SK-N-SH (cell line): ENCODE measurements around the gene MYO16. TPM values are rescaled to one million over a fixed set of nuclear protein-coding genes. Genes with fewer than 3 reads are reported as not detected.

Experiments
- CTCF ChIA-PET: fragments of 300-600, 350-600 bp; formaldehyde crosslinking; extraction: SDS; loops from one replicate; lab custom pipeline; 2021; lab: Yijun Ruan, JAX
- POLR2A ChIA-PET: fragments of 350-600 bp; sonication (Branson Sonifier 250); formaldehyde crosslinking; extraction: SDS; loops from one replicate; lab custom pipeline; 2020; ENCODE audit warnings: antibody characterized with exemption, inconsistent platforms; lab: Yijun Ruan, JAX
- DNase-seq: peaks from one replicate; pipeline ENCODE4 v3.0.0; 2012
- H2AFZ ChIP-seq: fragments of 200-600 bp; sonication (generic); 2 replicates; pipeline ENCODE4 v1.8.1; 2016; ENCODE audit warnings: antibody characterized with exemption, mild to moderate bottlenecking, low read depth
- H3F3A ChIP-seq: fragments of 200-600 bp; sonication (generic); replicated peaks from 2 replicates; pipeline ENCODE3; 2016; ENCODE audit warnings: antibody characterized with exemption, mild to moderate bottlenecking; ENCODE audit not compliant: insufficient read depth
- H3K27ac ChIP-seq, 2 experiments: fragments of 200-500 bp in 1 of 2; fragments of 200-600 bp in 1 of 2; sonication (Bioruptor generic) in 1 of 2; sonication (generic), shearing (Covaris generic) in 1 of 2; 2 replicates each; pipeline versions ENCODE4 v1.5.1 to v1.6.1; 2014 to 2016; ENCODE audit warnings: low read depth in 2 of 2, inconsistent platforms in 1 of 2, low read length in 1 of 2, mild to moderate bottlenecking in 1 of 2, mixed read lengths in 1 of 2
- H3K27me3 ChIP-seq: fragments of 200-600 bp; sonication (generic), shearing (Covaris generic); 2 replicates; pipeline ENCODE4 v1.6.1; 2016; ENCODE audit warnings: mixed run types; ENCODE audit not compliant: insufficient read depth
- H3K36me3 ChIP-seq, 2 experiments: fragments of 200-500 bp in 1 of 2; fragments of 200-600 bp in 1 of 2; sonication (Bioruptor generic) in 1 of 2; sonication (generic) in 1 of 2; replicated peaks in 1 of 2; 2 replicates each; pipeline versions ENCODE3 to v1.5.1; 2014 to 2016; ENCODE audit warnings: low read length in 1 of 2, mild to moderate bottlenecking in 1 of 2; ENCODE audit not compliant: insufficient read depth in 2 of 2, control insufficient read depth in 1 of 2
- H3K4me1 ChIP-seq, 2 experiments: fragments of 200-500 bp in 1 of 2; fragments of 200-600 bp in 1 of 2; sonication (Bioruptor generic) in 1 of 2; sonication (generic), shearing (Covaris generic) in 1 of 2; 2 replicates each; pipeline versions ENCODE4 v1.5.1 to v1.6.1; 2014 to 2016; ENCODE audit warnings: low read depth in 1 of 2, low read length in 1 of 2, mixed run types in 1 of 2; ENCODE audit not compliant: insufficient read depth in 2 of 2, control insufficient read depth in 1 of 2
- H3K4me2 ChIP-seq: fragments of 200-600 bp; sonication (generic), shearing (Covaris generic); 2 replicates; pipeline ENCODE4 v1.6.1; 2017; ENCODE audit warnings: mixed run types
- H3K4me3 ChIP-seq, 2 experiments: fragments of 200-500 bp in 1 of 2; fragments of 200-600 bp in 1 of 2; sonication (Bioruptor generic) in 1 of 2; sonication (generic), shearing (Covaris generic) in 1 of 2; 2 replicates each; pipeline versions ENCODE4 v1.5.1 to v1.8.1; 2014 to 2016; ENCODE audit warnings: low read depth in 2 of 2, inconsistent platforms in 1 of 2, low read length in 1 of 2, mild to moderate bottlenecking in 1 of 2, mixed read lengths in 1 of 2, moderate library complexity in 1 of 2
- H3K79me2 ChIP-seq: fragments of 200-600 bp; sonication (generic); 2 replicates; pipeline ENCODE4 v1.8.1; 2017; ENCODE audit warnings: mild to moderate bottlenecking; ENCODE audit not compliant: insufficient read depth
- H3K9ac ChIP-seq: fragments of 200-600 bp; sonication (generic); 2 replicates; pipeline ENCODE4 v1.6.1; 2017; ENCODE audit warnings: mixed run types
- H3K9me2 ChIP-seq: fragments of 200-600 bp; sonication (generic); 2 replicates; pipeline ENCODE4 v1.6.1; 2017; ENCODE audit warnings: mixed run types
- H3K9me3 ChIP-seq: fragments of 200-600 bp; sonication (generic); 2 replicates; pipeline ENCODE4 v1.6.1; 2017; ENCODE audit warnings: mixed run types, mild to moderate bottlenecking, moderate library complexity
- H4K20me1 ChIP-seq: fragments of 200-600 bp; sonication (generic); 2 replicates; pipeline ENCODE4 v1.6.1; 2017; ENCODE audit warnings: mild to moderate bottlenecking, mixed run types; ENCODE audit not compliant: insufficient read depth
- CHD2 ChIP-seq: fragments of 150-350 bp; IDR thresholded peaks from 2 replicates; pipeline ENCODE4 v1.6.1; 2018; ENCODE audit warnings: low read length; ENCODE audit not compliant: partially characterized antibody
- ELF1 ChIP-seq: IDR thresholded peaks from 2 replicates; pipeline ENCODE4 v1.4.0; 2012
- EZH2phosphoT487 ChIP-seq: fragments of 200-600 bp; sonication (generic); IDR thresholded peaks from 2 replicates; pipeline ENCODE4 v1.6.1; 2017; ENCODE audit warnings: low read depth, mixed run types, mild to moderate bottlenecking, antibody characterized with exemption, moderate library complexity, borderline replicate concordance
- FOSL2 ChIP-seq: IDR thresholded peaks from 2 replicates; pipeline ENCODE4 v1.4.0; 2012; ENCODE audit warnings: low read depth, mild to moderate bottlenecking, moderate library complexity, borderline replicate concordance
- FOXJ3 ChIP-seq: sonication (generic); formaldehyde crosslinking; IDR thresholded peaks from 2 replicates; pipeline ENCODE4 v1.5.1; 2020; ENCODE audit warnings: mild to moderate bottlenecking, missing genetic modification reagents
- GATA2 ChIP-seq: sonication (generic); formaldehyde crosslinking; IDR thresholded peaks from 2 replicates; pipeline ENCODE4 v1.5.0; 2020; ENCODE audit warnings: mild to moderate bottlenecking, missing genetic modification reagents
- JUND ChIP-seq: IDR thresholded peaks from 2 replicates; pipeline ENCODE4 v1.4.0; 2012
- NFIC ChIP-seq: IDR thresholded peaks from 2 replicates; pipeline ENCODE4 v1.4.0; 2012; ENCODE audit warnings: borderline replicate concordance
- POLR2AphosphoS5 ChIP-seq: IDR thresholded peaks from 2 replicates; pipeline ENCODE4 v1.6.1; 2012; ENCODE audit warnings: low read depth, low read length
- RCOR1 ChIP-seq: fragments of 150-350 bp; IDR thresholded peaks from 2 replicates; pipeline ENCODE4 v1.6.1; 2017; ENCODE audit warnings: antibody characterized with exemption, low read length
- RFX5 ChIP-seq: IDR thresholded peaks from 2 replicates; pipeline ENCODE4 v1.6.1; 2012; ENCODE audit warnings: mild to moderate bottlenecking, improper control_type of control experiment, low read length
- SIN3A ChIP-seq: IDR thresholded peaks from 2 replicates; pipeline ENCODE4 v1.6.1; 2012; ENCODE audit warnings: low read depth, mild to moderate bottlenecking, low read length, moderate library complexity, borderline replicate concordance
- SMC3 ChIP-seq: IDR thresholded peaks from 2 replicates; pipeline ENCODE4 v1.6.1; 2012; ENCODE audit warnings: low read depth, low read length, improper control_type of control experiment
- TAF1 ChIP-seq: IDR thresholded peaks from 2 replicates; pipeline ENCODE4 v1.6.1; 2012; ENCODE audit warnings: low read depth, mild to moderate bottlenecking, low read length, moderate library complexity, borderline replicate concordance
- TCF12 ChIP-seq: IDR thresholded peaks from 2 replicates; pipeline ENCODE4 v1.4.0; 2012
- WGBS: methylation state at CpG from one replicate; pipeline ENCODE4 v1.1.6; 2017; ENCODE audit warnings: low lambda C conversion rate; 5-methylcytosine and 5-hydroxymethylcytosine counted together
- polyA plus RNA-seq, 3 experiments: library from polyadenylated mRNA; depleted of rRNA; stranded (reverse); fragments of >200 nt; gene quantifications; 2 replicates each; pipeline ENCODE4 v1.2.3, GENCODE V29; 2012
- TF ChIP-seq, protein P1 (sequence below): fragments of 200-600 bp; sonication (generic); IDR thresholded peaks from 2 replicates; pipeline ENCODE4 v1.6.1; 2017; ENCODE audit warnings: antibody characterized with exemption, mild to moderate bottlenecking, moderate library complexity
- TF ChIP-seq, protein P2 (sequence below): IDR thresholded peaks from 2 replicates; pipeline ENCODE4; 2012
- TF ChIP-seq, protein P3 (sequence below): IDR thresholded peaks from 2 replicates; pipeline ENCODE4 v1.4.0; 2012; ENCODE audit warnings: low read depth, borderline replicate concordance
- TF ChIP-seq, protein P4 (sequence below): fragments of 150-350 bp; IDR thresholded peaks from 2 replicates; pipeline ENCODE4 v1.6.1; 2017; ENCODE audit warnings: antibody characterized with exemption, low read length, low read depth, borderline replicate concordance
- TF ChIP-seq, protein P5 (sequence below): IDR thresholded peaks from 2 replicates; pipeline ENCODE4 v1.4.0; 2012; ENCODE audit warnings: low read depth, borderline replicate concordance
- TF ChIP-seq, protein P6 (sequence below): IDR thresholded peaks from 2 replicates; pipeline ENCODE4 v1.4.0; 2012; ENCODE audit warnings: low read depth

Gene MYO16
- polyA plus RNA-seq, 1 of the 3 experiments (the other 2 are of a cell fraction): 0.07 TPM

DNA sequence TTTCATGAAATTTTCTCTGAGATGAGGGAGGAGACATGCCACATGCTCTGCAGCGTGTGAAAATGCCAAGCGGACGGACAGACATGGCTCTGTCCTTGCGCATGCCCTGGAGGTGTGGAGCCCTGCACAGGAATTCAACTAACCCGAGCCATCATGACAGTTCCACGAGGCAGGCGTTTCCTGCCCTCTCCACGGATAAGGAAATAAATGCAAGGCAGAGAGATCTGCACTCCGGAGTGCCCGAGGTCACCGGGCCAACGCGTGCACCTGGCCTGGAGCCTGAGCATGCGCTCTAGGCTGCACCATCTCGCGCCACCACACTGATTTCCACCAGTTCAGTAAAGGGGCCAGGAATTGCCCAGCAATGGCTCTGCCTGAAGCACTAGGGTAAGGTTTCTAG is 298.2 kb downstream of the MYO16 start:
- Histone ChIP-seq H4K20me1 (no peaks in the 10 kb centered on the region), H3K4me2 (no peak overlapping the region), H3K27me3 (0 out of 2 replicates have a peak, but pooled peaks cover 7% of the 10 kb centered on the region), H3F3A (no peaks in the 10 kb centered on the region), H3K9ac (no peak overlapping the region), H3K36me3 (no peaks in the 10 kb centered on the region), H3K9me2 (no peaks in the 10 kb centered on the region), H3K79me2 (no peaks in the 10 kb centered on the region), H2AFZ (no peak overlapping the region), H3K27ac (no peak overlapping the region), H3K4me1 (no peaks in the 10 kb centered on the region; a peak in 1 of 4 replicates), H3K9me3 (no peaks in the 10 kb centered on the region), H3K4me3 (no peak overlapping the region)
- no peak for DNase-seq
- CTCF ChIA-PET: no interaction called here
- TF ChIP-seq GATA2 (CRISPR knock-in tag): no peak
- no peak for TF ChIP-seq ELF1
- TF ChIP-seq FOSL2: no peak
- POLR2A ChIA-PET: no interaction called here
- WGBS: 71% methylated on average over 7 of the region's 16 CpGs

DNA sequence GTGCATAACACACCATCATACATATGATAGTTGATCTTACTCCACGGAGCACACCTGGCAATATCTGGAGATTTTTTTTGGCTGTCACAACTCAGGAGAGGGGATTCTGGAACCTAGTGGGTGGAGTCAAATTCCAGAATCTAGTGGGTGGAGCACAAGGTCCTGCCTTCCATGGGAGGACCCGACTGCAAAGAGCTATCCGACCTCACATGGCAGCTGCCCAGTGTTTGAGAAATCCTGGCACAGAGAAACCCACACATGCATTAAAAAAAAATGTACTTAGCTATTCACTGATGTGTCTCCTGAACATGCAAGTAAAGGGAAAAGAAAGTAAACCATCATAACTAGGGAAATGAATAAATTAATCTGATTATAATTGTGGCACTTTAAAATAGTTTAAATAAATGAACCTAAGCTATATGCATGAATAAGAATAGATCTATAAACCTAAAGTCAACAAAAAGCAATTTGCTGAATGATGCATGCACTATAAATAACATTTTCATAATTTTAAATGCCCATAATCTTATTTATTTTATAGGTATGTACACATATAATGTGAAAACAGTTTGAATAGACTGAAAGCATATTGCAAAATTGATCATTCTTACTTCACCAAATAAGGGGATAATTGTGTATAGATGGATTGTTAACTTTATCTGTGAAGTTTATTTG is 300.3 kb downstream of the MYO16 start:
- WGBS: 24% methylated on average over 3 of the region's 3 CpGs
- H3K9ac ChIP-seq: no peak overlapping the region

More for the DNA sequence above, 300.3 kb downstream of the MYO16 start:
- Histone ChIP-seq H3K9me3 (no peaks in the 10 kb centered on the region), H3K27me3 (0 out of 2 replicates have a peak, but pooled peaks cover 7% of the 10 kb centered on the region), H3K4me1 (no peaks in the 10 kb centered on the region; a peak in 1 of 4 replicates), H3F3A (no peaks in the 10 kb centered on the region), H3K36me3 (no peaks in the 10 kb centered on the region), H4K20me1 (no peaks in the 10 kb centered on the region), H3K9me2 (no peaks in the 10 kb centered on the region), H2AFZ (no peak overlapping the region), H3K27ac (no peak overlapping the region), H3K4me2 (no peak overlapping the region), H3K4me3 (no peak overlapping the region), H3K79me2 (no peaks in the 10 kb centered on the region)
- ChIA-PET POLR2A (no interaction called here), CTCF (interaction anchor here (1.0 to 1.6 kb wide), 2 partner anchors 14 to 31 kb away, joined by 4 read pairs; no protein-coding TSS in a partner anchor)
- DNase-seq: no peak
- TF ChIP-seq, protein P1, sequence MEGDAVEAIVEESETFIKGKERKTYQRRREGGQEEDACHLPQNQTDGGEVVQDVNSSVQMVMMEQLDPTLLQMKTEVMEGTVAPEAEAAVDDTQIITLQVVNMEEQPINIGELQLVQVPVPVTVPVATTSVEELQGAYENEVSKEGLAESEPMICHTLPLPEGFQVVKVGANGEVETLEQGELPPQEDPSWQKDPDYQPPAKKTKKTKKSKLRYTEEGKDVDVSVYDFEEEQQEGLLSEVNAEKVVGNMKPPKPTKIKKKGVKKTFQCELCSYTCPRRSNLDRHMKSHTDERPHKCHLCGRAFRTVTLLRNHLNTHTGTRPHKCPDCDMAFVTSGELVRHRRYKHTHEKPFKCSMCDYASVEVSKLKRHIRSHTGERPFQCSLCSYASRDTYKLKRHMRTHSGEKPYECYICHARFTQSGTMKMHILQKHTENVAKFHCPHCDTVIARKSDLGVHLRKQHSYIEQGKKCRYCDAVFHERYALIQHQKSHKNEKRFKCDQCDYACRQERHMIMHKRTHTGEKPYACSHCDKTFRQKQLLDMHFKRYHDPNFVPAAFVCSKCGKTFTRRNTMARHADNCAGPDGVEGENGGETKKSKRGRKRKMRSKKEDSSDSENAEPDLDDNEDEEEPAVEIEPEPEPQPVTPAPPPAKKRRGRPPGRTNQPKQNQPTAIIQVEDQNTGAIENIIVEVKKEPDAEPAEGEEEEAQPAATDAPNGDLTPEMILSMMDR: no peak
- TF ChIP-seq SMC3 (no peak), JUND (no peak), POLR2AphosphoS5 (no peak), GATA2 (CRISPR knock-in tag) (no peak), RCOR1 (no peak), ELF1 (no peak), TCF12 (no peak), RFX5 (no peak), FOXJ3 (CRISPR knock-in tag) (no peak), SIN3A (no peak), EZH2phosphoT487 (no peak), NFIC (no peak), CHD2 (no peak), TAF1 (no peak)
- TF ChIP-seq, protein P2, sequence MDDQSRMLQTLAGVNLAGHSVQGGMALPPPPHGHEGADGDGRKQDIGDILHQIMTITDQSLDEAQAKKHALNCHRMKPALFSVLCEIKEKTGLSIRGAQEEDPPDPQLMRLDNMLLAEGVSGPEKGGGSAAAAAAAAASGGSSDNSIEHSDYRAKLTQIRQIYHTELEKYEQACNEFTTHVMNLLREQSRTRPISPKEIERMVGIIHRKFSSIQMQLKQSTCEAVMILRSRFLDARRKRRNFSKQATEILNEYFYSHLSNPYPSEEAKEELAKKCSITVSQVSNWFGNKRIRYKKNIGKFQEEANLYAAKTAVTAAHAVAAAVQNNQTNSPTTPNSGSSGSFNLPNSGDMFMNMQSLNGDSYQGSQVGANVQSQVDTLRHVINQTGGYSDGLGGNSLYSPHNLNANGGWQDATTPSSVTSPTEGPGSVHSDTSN: no peak
- TF ChIP-seq, protein P3, sequence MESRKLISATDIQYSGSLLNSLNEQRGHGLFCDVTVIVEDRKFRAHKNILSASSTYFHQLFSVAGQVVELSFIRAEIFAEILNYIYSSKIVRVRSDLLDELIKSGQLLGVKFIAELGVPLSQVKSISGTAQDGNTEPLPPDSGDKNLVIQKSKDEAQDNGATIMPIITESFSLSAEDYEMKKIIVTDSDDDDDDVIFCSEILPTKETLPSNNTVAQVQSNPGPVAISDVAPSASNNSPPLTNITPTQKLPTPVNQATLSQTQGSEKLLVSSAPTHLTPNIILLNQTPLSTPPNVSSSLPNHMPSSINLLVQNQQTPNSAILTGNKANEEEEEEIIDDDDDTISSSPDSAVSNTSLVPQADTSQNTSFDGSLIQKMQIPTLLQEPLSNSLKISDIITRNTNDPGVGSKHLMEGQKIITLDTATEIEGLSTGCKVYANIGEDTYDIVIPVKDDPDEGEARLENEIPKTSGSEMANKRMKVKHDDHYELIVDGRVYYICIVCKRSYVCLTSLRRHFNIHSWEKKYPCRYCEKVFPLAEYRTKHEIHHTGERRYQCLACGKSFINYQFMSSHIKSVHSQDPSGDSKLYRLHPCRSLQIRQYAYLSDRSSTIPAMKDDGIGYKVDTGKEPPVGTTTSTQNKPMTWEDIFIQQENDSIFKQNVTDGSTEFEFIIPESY: no peak
- TF ChIP-seq, protein P4, sequence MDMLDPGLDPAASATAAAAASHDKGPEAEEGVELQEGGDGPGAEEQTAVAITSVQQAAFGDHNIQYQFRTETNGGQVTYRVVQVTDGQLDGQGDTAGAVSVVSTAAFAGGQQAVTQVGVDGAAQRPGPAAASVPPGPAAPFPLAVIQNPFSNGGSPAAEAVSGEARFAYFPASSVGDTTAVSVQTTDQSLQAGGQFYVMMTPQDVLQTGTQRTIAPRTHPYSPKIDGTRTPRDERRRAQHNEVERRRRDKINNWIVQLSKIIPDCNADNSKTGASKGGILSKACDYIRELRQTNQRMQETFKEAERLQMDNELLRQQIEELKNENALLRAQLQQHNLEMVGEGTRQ: no peak
- TF ChIP-seq, protein P5, sequence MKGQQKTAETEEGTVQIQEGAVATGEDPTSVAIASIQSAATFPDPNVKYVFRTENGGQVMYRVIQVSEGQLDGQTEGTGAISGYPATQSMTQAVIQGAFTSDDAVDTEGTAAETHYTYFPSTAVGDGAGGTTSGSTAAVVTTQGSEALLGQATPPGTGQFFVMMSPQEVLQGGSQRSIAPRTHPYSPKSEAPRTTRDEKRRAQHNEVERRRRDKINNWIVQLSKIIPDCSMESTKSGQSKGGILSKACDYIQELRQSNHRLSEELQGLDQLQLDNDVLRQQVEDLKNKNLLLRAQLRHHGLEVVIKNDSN: no peak
- TF ChIP-seq, protein P6, sequence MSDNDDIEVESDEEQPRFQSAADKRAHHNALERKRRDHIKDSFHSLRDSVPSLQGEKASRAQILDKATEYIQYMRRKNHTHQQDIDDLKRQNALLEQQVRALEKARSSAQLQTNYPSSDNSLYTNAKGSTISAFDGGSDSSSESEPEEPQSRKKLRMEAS: no peak
